Left ventricle myocardium inferior (tissue), 1 donor: ENCODE results near the gene KRTAP13-4. TPM values are rescaled to one million over a fixed set of nuclear protein-coding genes. Genes with fewer than 3 reads are reported as not detected.
A peak's percentile ranks its signal among the peaks of the same experiment; 100 is the strongest.

Source experiments
- DNase-seq: peaks from one replicate; pipeline ENCODE4 v3.0.0-alpha.2; 2020
- H3K27ac ChIP-seq: fragments of 200-600 bp; replicated peaks from 2 replicates; pipeline ENCODE4 v1.8.0; 2021
- H3K27me3 ChIP-seq: fragments of 200-600 bp; 2 replicates; pipeline ENCODE4 v1.8.0; 2021; ENCODE audit warnings: low read depth
- H3K36me3 ChIP-seq: fragments of 200-600 bp; 2 replicates; pipeline ENCODE4 v1.8.0; 2021
- H3K4me1 ChIP-seq: fragments of 200-600 bp; 2 replicates; pipeline ENCODE4 v1.8.0; 2021
- H3K4me3 ChIP-seq: fragments of 200-600 bp; 2 replicates; pipeline ENCODE4 v1.8.0; 2021; ENCODE audit warnings: mild to moderate bottlenecking, moderate library complexity
- H3K9me3 ChIP-seq: fragments of 200-600 bp; replicated peaks from 2 replicates; pipeline ENCODE4 v1.8.0; 2021
- intact Hi-C: fragments of 100-400 bp; cut with micrococcal nuclease; formaldehyde crosslinking; loops from one replicate; pipeline ENCODE4 v1.11.0; 2022
- total RNA-seq: library from RNA; stranded (reverse); fragmentation: NEBNext Ultra II Directional; extraction: Animal tissue kit (Norgen Biotek cat#: 25700); gene quantifications from one replicate; pipeline ENCODE4 v1.2.1, GENCODE V29; 2021
- TF ChIP-seq, protein P1 (sequence below): fragments of 200-600 bp; IDR thresholded peaks from 2 replicates; pipeline ENCODE4 v1.8.0; 2021; ENCODE audit warnings: antibody characterized with exemption, mild to moderate bottlenecking, borderline replicate concordance
- donor health status: DM: no; HTN: yes; CAD: no; lungs with severe emphysema.

Gene KRTAP13-4
- total RNA-seq, 1 donor from 2014 or later = not detected

DNA sequence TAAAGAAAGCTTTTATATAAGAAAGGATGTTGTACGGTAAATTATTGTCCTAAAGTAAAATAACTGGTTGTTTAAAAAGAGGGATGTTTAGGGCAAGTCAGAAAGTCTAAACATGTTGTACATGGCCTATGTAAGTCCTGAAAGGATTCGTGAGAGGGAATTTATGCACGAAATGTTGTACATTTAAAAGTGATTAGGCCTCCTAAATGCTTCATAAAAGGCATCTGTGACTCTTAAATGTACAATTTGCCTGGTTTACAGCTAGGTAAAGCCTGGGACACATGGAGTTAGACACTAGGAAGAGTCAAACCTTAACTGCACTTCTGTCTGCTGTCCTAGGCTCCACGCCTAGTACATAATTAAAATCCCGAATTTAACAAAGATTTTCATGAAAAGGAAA lies 14.0 kb upstream of the KRTAP13-4 start:
- no peak overlapping the region for H3K27ac ChIP-seq
- no peaks in the 10 kb centered on the region for H3K27me3 ChIP-seq
- TF ChIP-seq, protein P1, sequence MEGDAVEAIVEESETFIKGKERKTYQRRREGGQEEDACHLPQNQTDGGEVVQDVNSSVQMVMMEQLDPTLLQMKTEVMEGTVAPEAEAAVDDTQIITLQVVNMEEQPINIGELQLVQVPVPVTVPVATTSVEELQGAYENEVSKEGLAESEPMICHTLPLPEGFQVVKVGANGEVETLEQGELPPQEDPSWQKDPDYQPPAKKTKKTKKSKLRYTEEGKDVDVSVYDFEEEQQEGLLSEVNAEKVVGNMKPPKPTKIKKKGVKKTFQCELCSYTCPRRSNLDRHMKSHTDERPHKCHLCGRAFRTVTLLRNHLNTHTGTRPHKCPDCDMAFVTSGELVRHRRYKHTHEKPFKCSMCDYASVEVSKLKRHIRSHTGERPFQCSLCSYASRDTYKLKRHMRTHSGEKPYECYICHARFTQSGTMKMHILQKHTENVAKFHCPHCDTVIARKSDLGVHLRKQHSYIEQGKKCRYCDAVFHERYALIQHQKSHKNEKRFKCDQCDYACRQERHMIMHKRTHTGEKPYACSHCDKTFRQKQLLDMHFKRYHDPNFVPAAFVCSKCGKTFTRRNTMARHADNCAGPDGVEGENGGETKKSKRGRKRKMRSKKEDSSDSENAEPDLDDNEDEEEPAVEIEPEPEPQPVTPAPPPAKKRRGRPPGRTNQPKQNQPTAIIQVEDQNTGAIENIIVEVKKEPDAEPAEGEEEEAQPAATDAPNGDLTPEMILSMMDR = no peak
- peaks cover 5% of the 10 kb centered on the region for H3K9me3 ChIP-seq
- no peaks in the 10 kb centered on the region for H3K4me1 ChIP-seq
- no peak for DNase-seq
- H3K36me3 ChIP-seq = no peaks in the 10 kb centered on the region
- intact Hi-C loops = no loop called here
- H3K4me3 ChIP-seq = no peak overlapping the region

DNA sequence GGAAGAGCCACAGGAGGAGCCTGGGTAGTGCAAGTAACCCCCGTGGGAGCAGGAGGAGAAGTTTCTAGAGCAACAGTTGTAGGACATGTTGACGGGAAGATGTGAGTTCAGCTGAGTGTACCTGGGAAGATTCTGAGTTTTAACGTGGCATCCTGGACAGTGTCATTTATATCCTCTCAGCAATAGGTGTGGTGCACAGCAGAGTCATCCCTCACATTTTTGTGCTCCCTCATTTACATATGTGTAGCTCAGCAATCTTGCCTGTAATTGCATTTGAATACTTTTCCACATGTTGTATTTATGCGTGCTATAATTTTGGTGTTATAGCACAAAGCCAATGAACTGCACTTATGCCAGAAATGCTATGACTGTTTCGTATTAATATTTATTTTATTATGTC lies 4.2 kb upstream of the KRTAP13-4 start, which contains the start of gene KRTAP13-3:
Gene KRTAP13-3, minus strand, starts transcription at position 101 of the 400 bp plus-strand sequence. Its CDS starts 14 bp downstream, at position 87.
- no peaks in the 10 kb centered on the region for H3K4me1 ChIP-seq
- no peak for DNase-seq
- no peak within 1 kb of the TSS for H3K4me3 ChIP-seq
- H3K36me3 ChIP-seq = no peaks in the 10 kb centered on the region
- TF ChIP-seq, protein P1 = no peak
- no peak within 1 kb of the TSS for H3K27ac ChIP-seq
- no peaks in the 10 kb centered on the region for H3K27me3 ChIP-seq
- H3K9me3 ChIP-seq = no peaks in the 10 kb centered on the region
- intact Hi-C loops = no loop called here

DNA sequence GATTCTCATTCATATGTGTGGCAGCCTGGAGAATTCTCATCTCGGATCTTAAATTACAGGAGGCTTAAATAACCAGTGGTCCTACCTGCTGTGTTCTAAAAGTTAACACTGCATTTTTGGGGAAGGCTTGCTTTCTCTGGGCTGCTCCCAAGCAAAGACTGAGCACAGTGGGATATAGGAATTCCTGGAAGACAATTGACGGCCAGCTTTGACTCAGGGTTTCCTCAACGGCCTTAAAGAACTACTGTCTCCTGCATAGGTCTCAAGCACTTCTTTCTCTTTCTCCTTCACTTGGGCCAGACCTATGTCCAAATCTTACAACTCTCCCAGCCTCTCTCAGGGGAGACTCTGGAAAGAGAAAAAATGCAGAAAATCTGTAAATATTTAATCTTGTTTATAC lies 3.3 kb upstream of the KRTAP13-4 start:
- TF ChIP-seq, protein P1 = no peak
- H3K27ac ChIP-seq = no peak overlapping the region
- H3K27me3 ChIP-seq = no peaks in the 10 kb centered on the region
- intact Hi-C loops = no loop called here
- no peak for DNase-seq
- no peak overlapping the region for H3K4me3 ChIP-seq
- H3K4me1 ChIP-seq = no peaks in the 10 kb centered on the region
- no peaks in the 10 kb centered on the region for H3K36me3 ChIP-seq
- H3K9me3 ChIP-seq = no peaks in the 10 kb centered on the region

DNA sequence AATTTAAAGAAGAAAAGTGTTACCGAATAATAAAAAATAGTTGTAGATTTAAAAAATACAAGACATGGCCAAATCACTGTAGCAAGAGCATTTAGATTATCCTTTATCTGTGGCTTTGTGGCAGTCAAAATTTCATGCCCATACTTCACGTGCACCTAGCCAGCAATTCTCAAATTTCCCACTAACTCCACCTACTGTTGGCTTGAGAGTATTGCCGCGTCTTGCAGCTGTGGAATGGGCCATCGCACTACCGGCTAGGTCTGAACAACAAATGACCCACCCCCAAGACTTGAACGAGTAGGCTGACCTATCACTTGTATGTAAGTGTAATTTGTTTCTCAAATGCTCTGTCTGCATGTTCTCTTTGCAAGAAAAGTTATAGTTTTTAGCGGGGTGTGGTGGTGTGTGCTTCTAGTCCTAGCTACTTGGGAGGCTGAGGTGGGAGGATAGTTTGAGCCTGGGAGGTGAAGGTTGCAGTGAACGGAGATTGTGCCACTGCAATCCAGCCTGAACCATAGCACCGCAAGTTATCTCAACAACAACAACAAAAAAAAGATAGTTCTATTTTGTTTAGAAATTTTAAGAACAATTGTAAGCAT lies 4.1 kb downstream of the KRTAP13-4 start:
- intact Hi-C loops = no loop called here
- DNase-seq = no peak
- TF ChIP-seq, protein P1 = peak; percentile 68
- Histone ChIP-seq H3K27ac (no peak overlapping the region), H3K4me3 (no peak overlapping the region), H3K9me3 (no peaks in the 10 kb centered on the region), H3K4me1 (no peaks in the 10 kb centered on the region), H3K36me3 (no peaks in the 10 kb centered on the region), H3K27me3 (no peaks in the 10 kb centered on the region)

DNA sequence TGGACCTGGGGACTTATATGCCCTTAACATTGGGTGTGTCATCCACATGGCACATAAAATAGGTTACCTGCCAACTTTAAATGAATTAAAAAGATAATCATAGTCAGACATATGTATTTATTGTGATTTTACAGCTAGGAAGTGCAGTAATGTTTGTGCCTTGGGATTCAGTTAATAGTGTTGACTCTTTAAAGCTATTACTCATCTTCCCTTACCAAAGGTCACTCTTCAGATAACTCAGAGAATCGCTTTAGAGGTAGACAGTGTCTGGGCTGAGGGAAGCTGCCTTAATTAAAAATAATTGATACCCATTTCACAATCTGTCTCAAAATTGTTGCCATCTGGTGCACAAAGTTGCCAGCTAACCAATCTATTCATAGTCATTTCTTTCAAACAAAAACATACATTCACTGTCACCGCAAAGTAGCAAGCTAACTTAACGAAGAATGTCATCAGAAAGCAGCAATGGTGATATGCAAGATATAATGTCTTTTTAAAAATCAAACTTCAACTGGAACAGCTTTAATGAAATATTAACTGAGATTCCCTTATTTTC lies 7.1 kb downstream of the KRTAP13-4 start:
- no peak overlapping the region for H3K4me3 ChIP-seq
- intact Hi-C loops = no loop called here
- DNase-seq = no peak
- TF ChIP-seq, protein P1 = no peak
- H3K9me3 ChIP-seq = no peaks in the 10 kb centered on the region
- peaks cover 5% of the 10 kb centered on the region for H3K27me3 ChIP-seq
- H3K4me1 ChIP-seq = no peaks in the 10 kb centered on the region
- H3K27ac ChIP-seq = no peak overlapping the region
- no peaks in the 10 kb centered on the region for H3K36me3 ChIP-seq
